Endothelial cell of umbilical vein (primary cell): ENCODE results near the gene PTPN23. TPM values are rescaled to one million over a fixed set of nuclear protein-coding genes. Genes with fewer than 3 reads are reported as not detected.
A peak's percentile ranks its signal among the peaks of the same experiment; 100 is the strongest.

Experiments used
- BruUV-seq: library from RNA; stranded (reverse); fragments of 400-500 nt; replicated peaks from 2 replicates; lab custom pipeline; 2021; lab: Mats Ljungman, UMichigan
- CTCF ChIA-PET: fragments of 300-600, 350-600 bp; sonication (Branson Sonifier 250); formaldehyde crosslinking; loops from one replicate; lab custom pipeline; 2021; ENCODE audit warnings: antibody characterized with exemption, inconsistent platforms; lab: Charles Lee
- POLR2A ChIA-PET: fragments of 300-600, 350-600 bp; sonication (Branson Sonifier 250); formaldehyde crosslinking; loops from one replicate; lab custom pipeline; 2021; ENCODE audit warnings: antibody characterized with exemption, inconsistent platforms; lab: Charles Lee
- DNase-seq: peaks from one replicate; pipeline ENCODE4 v3.0.0-alpha.2; 2011; ENCODE audit warnings: low read depth, low spot score
- FAIRE-seq: peaks from 2 replicates; lab custom pipeline; 2011; peaks lifted over from hg19 to GRCh38; lab: Jason Lieb, UNC
- H2AFZ ChIP-seq: 2 replicates; pipeline ENCODE4 v1.6.0; 2012; ENCODE audit warnings: low read depth, low read length, control low read depth, inconsistent platforms
- H3K27ac ChIP-seq: 2 replicates; pipeline ENCODE4 v1.5.1; 2011; ENCODE audit warnings: low read depth, mild to moderate bottlenecking, control low read depth, low read length, moderate library complexity; ENCODE audit not compliant: insufficient read depth
- H3K27me3 ChIP-seq, 2 experiments: 2 replicates each; pipeline versions ENCODE4 v1.6.0 to v1.6.1; 2011; ENCODE audit warnings: low read length in 2 of 2, mixed read lengths in 1 of 2; ENCODE audit not compliant: control insufficient read depth in 2 of 2, insufficient read depth in 2 of 2
- H3K36me3 ChIP-seq, 2 experiments: 2 replicates in 1 of 2; 3 replicates in 1 of 2; pipeline ENCODE4 v1.5.1; 2011; ENCODE audit warnings: low read length in 2 of 2, mild to moderate bottlenecking in 1 of 2, moderate library complexity in 1 of 2; ENCODE audit not compliant: control insufficient read depth in 2 of 2, insufficient read depth in 2 of 2; ENCODE audit errors: extremely low read depth in 1 of 2
- H3K4me1 ChIP-seq: 3 replicates; pipeline ENCODE4 v1.5.1; 2011; ENCODE audit warnings: mild to moderate bottlenecking, low read length; ENCODE audit not compliant: control insufficient read depth, insufficient read depth; ENCODE audit errors: extremely low read depth
- H3K4me2 ChIP-seq: 2 replicates; pipeline ENCODE4 v1.6.1; 2011; ENCODE audit warnings: low read length, control low read depth, mixed read lengths; ENCODE audit not compliant: insufficient read depth
- H3K4me3 ChIP-seq, 3 experiments: fragments of 200-600 bp in 1 of 3; sonication (generic), shearing (Covaris generic) in 1 of 3; replicated peaks in 1 of 3; 2 replicates each; pipeline ENCODE4 v1.5.1; 2011 to 2016; ENCODE audit warnings: control low read depth in 3 of 3, low read length in 3 of 3, mild to moderate bottlenecking in 2 of 3, inconsistent platforms in 1 of 3, low read depth in 1 of 3, moderate library complexity in 1 of 3; ENCODE audit not compliant: insufficient read depth in 1 of 3
- H3K79me2 ChIP-seq: 2 replicates; pipeline ENCODE4 v1.6.0; 2012; ENCODE audit warnings: low read length, inconsistent platforms; ENCODE audit not compliant: control insufficient read depth, insufficient read depth
- H3K9ac ChIP-seq: replicated peaks from 2 replicates; pipeline ENCODE3; 2011; ENCODE audit warnings: low read length, control low read depth; ENCODE audit not compliant: insufficient read depth; ENCODE audit errors: extremely low read depth
- H3K9me1 ChIP-seq: replicated peaks from 3 replicates; pipeline ENCODE4 v1.6.0; 2011; ENCODE audit warnings: mild to moderate bottlenecking, low read length; ENCODE audit not compliant: control insufficient read depth, insufficient read depth; ENCODE audit errors: extremely low read depth
- H3K9me3 ChIP-seq: replicated peaks from 2 replicates; pipeline ENCODE4 v1.5.1; 2012; ENCODE audit warnings: low read length, inconsistent platforms; ENCODE audit not compliant: control insufficient read depth, insufficient read depth
- H4K20me1 ChIP-seq: replicated peaks from 2 replicates; pipeline ENCODE3; 2011; ENCODE audit warnings: mild to moderate bottlenecking, low read length; ENCODE audit not compliant: control insufficient read depth, insufficient read depth; ENCODE audit errors: extremely low read depth
- EZH2 ChIP-seq: IDR thresholded peaks from 2 replicates; pipeline ENCODE4 v1.6.1; 2012; ENCODE audit warnings: borderline replicate concordance, low read depth, mild to moderate bottlenecking, moderate library complexity, low read length, inconsistent platforms; ENCODE audit not compliant: severe bottlenecking
- GATA2 ChIP-seq: IDR thresholded peaks from 2 replicates; pipeline ENCODE4 v1.7.0; 2011; ENCODE audit warnings: low read depth, mild to moderate bottlenecking, moderate library complexity, mixed read lengths, low read length; ENCODE audit not compliant: insufficient read length, insufficient read depth
- JUN ChIP-seq: IDR thresholded peaks from 2 replicates; pipeline ENCODE4 v1.6.1; 2011; ENCODE audit warnings: borderline replicate concordance, low read depth; ENCODE audit not compliant: insufficient read length, insufficient read depth
- POLR2A ChIP-seq: IDR thresholded peaks from 2 replicates; pipeline ENCODE4 v1.6.1; 2012; ENCODE audit warnings: low read depth, mild to moderate bottlenecking, control low read depth, low read length
- dilution Hi-C: fragments of 300-500 bp; cut with MboI; formaldehyde crosslinking; loops from one replicate; pipeline ENCODE4 v1.15.0; 2019; ENCODE audit warnings: low sequenced_read_pairs; ENCODE audit not compliant: extremely low pct_ligation_motif_present
- intact Hi-C: fragments of 100-400 bp; cut with micrococcal nuclease; formaldehyde crosslinking; loops from one replicate; pipeline ENCODE4 v1.10.0; 2022
- polyA plus RNA-seq, 4 experiments: library from polyadenylated mRNA; depleted of rRNA in 3 of 4; stranded (reverse) in 3 of 4; unstranded in 1 of 4; fragments of >200 nt; gene quantifications; 2 replicates each; pipeline versions ENCODE4 v1.2.1 to v1.2.3, GENCODE V29; 2011 to 2012; ENCODE audit warnings: missing spikeins in 1 of 4
- total RNA-seq: library from RNA; stranded (reverse); gene quantifications from 2 replicates; pipeline ENCODE4 v1.2.3, GENCODE V29; 2021
- TF ChIP-seq, protein P1 (sequence below), 2 donors: IDR thresholded peaks; 1 replicate in 1 of 2; 2 replicates in 1 of 2; pipeline ENCODE4 v1.5.1; 2011; ENCODE audit warnings: low read length in 2 of 2, mild to moderate bottlenecking in 2 of 2, moderate library complexity in 2 of 2, control low read depth in 1 of 2, inconsistent platforms in 1 of 2, low read depth in 1 of 2; ENCODE audit not compliant: insufficient read depth in 1 of 2; ENCODE audit errors: extremely low read depth in 1 of 2
- TF ChIP-seq, protein P2 (sequence below): IDR thresholded peaks from 2 replicates; pipeline ENCODE4 v1.6.1; 2011; ENCODE audit not compliant: insufficient read depth, insufficient read length

Gene PTPN23
- total and polyA plus RNA-seq, 2 donors (not counting 3 experiments of a cell fraction or from before 2014, with no cell fraction given) = 8.5 to 63.5 TPM

DNA sequence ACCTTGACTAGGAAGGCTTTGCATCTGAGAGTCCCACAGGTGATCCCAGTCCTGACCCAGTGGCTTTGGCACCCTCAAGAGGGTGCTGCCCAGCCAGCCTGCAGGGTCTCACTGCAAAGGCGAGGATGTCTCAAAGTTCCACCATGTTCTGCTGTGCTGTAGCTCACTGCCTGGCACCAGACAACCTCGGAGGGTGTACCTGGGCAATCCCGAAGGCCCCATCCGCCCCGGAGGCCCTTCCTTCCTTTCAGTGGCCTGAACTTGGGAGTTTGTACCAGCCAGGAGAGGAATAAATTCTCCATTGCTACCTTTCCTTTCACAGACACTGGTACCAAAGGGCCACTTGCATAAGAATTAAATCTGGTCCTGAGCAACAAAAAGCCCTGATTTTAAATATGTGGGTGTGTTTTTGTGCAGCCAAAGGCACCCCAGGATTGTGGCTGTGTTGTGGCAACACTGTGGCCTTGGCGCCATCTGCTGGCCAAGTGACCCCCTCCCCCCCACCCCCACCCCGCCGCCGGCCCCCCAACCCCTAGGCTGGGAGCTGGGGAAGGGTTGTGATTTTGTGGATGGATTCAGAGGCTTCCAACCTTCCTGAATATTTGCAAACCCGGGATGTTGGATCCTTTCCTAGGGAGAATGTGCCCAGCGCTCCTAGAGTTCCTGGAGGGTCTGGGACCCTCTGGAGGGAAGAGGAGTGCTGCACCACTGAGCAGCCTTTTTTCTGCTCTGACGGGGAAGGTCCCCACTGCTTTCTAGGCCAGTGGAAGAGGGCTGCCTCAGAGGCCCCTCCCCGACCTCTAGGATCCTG, 9.7 kb upstream of the PTPN23 start:
- ChIA-PET POLR2A (interaction anchor here (0.6 kb wide), 1 partner anchor 92 kb away, joined by 4 read pairs; no protein-coding TSS in a partner anchor), CTCF (interaction anchor here (0.6 to 1.3 kb wide), 15 partner anchors 10 to 675 kb away, joined by 3 to 9 read pairs (median 4); partner anchors contain the start of gene PTPN23)
- H3K4me3 ChIP-seq = no peak overlapping the region
- H3K79me2 ChIP-seq = no peaks in the 10 kb centered on the region
- intact Hi-C loops = loop anchor here (5.0 to 10.0 kb wide), 3 partner anchors 356 to 666 kb away; partner anchors contain the start of gene TMIE
- no peaks in the 10 kb centered on the region for H3K9me1 ChIP-seq
- no TSS peak for BruUV-seq
- no peak overlapping the region for H3K27ac ChIP-seq
- no peaks in the 10 kb centered on the region for H4K20me1 ChIP-seq
- no peak overlapping the region for H2AFZ ChIP-seq
- no peak overlapping the region for H3K4me2 ChIP-seq
- H3K9ac ChIP-seq = no peak overlapping the region
- DNase-seq = no peak
- no peaks in the 10 kb centered on the region for H3K9me3 ChIP-seq
- no peak for TF ChIP-seq EZH2
- TF ChIP-seq, protein P1, sequence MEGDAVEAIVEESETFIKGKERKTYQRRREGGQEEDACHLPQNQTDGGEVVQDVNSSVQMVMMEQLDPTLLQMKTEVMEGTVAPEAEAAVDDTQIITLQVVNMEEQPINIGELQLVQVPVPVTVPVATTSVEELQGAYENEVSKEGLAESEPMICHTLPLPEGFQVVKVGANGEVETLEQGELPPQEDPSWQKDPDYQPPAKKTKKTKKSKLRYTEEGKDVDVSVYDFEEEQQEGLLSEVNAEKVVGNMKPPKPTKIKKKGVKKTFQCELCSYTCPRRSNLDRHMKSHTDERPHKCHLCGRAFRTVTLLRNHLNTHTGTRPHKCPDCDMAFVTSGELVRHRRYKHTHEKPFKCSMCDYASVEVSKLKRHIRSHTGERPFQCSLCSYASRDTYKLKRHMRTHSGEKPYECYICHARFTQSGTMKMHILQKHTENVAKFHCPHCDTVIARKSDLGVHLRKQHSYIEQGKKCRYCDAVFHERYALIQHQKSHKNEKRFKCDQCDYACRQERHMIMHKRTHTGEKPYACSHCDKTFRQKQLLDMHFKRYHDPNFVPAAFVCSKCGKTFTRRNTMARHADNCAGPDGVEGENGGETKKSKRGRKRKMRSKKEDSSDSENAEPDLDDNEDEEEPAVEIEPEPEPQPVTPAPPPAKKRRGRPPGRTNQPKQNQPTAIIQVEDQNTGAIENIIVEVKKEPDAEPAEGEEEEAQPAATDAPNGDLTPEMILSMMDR (IDR thresholded peaks at IDR 0.05; ENCODE audit: extremely low read depth in 1 of 2, insufficient read depth in 1 of 2, low read depth in 1 of 2, low read length in 2 of 2) = peak in 1 of 2 donors; percentile 41
- H3K36me3 ChIP-seq = no peaks in the 10 kb centered on the region
- dilution Hi-C loops = no loop called here
- FAIRE-seq = peak; percentile 8
- H3K27me3 ChIP-seq = no peaks in the 10 kb centered on the region
- H3K4me1 ChIP-seq = no peaks in the 10 kb centered on the region

GRCh38 chr3:47374587-47374986, 6.2 kb upstream of the PTPN23 start:
- intact Hi-C loops = loop anchor here (5.0 to 10.0 kb wide), 3 partner anchors 360 to 670 kb away; partner anchors contain the start of gene TMIE
- H3K4me3 ChIP-seq = no peak overlapping the region
- H3K9me3 ChIP-seq = no peaks in the 10 kb centered on the region
- dilution Hi-C loops = no loop called here
- H3K4me1 ChIP-seq = peaks cover 2% of the 10 kb centered on the region
- no peaks in the 10 kb centered on the region for H3K9me1 ChIP-seq
- no peak overlapping the region for H2AFZ ChIP-seq
- no peak for DNase-seq
- no peak for FAIRE-seq
- H3K27ac ChIP-seq = no peak overlapping the region
- H3K36me3 ChIP-seq = no peaks in the 10 kb centered on the region
- no peak overlapping the region for H3K4me2 ChIP-seq
- H3K79me2 ChIP-seq = peaks cover 2% of the 10 kb centered on the region
- CTCF ChIA-PET = no interaction called here
- POLR2A ChIA-PET = no interaction called here
- no peaks in the 10 kb centered on the region for H4K20me1 ChIP-seq
- H3K27me3 ChIP-seq = no peaks in the 10 kb centered on the region
- TF ChIP-seq, protein P2, sequence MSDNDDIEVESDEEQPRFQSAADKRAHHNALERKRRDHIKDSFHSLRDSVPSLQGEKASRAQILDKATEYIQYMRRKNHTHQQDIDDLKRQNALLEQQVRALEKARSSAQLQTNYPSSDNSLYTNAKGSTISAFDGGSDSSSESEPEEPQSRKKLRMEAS = no peak
- no peak for TF ChIP-seq JUN
- TF ChIP-seq POLR2A = no peak
- TF ChIP-seq GATA2 = no peak
- H3K9ac ChIP-seq = no peak overlapping the region
- no TSS peak for BruUV-seq
